Activated CD8-positive, alpha-beta memory T cell treated with anti-CD3 and anti-CD28 coated beads, Interleukin-2, amount 50 U/mL, for 48 hours (primary cell): ENCODE measurements around the gene TSHZ2.
"Not testable (repeated sequence)": the region's sequence is repeated elsewhere in the genome, so short reads cannot be mapped to it uniquely, and the experiment has no call there.

Experiments
- DNase-seq: peaks from one replicate; pipeline ENCODE4 v3.0.0-alpha.2; 2020

TSHZ2 gene

GRCh38 chr20:52963131-52963530 is 9.0 kb upstream of the TSHZ2 start:
- DNase-seq: no peak

- DNase-seq: no peak
Measured at GRCh38 chr20:52964131-52964530, 8.0 kb upstream of the TSHZ2 start.

- DNase-seq: no peak
Measured at GRCh38 chr20:52965380-52965779, 6.8 kb upstream of the TSHZ2 start.

GRCh38 chr20:52965819-52966218 is 6.3 kb upstream of the TSHZ2 start:
- no peak for DNase-seq

GRCh38 chr20:52966543-52966942 is 5.6 kb upstream of the TSHZ2 start:
- DNase-seq: not testable (repeated sequence)

- no peak for DNase-seq
Measured at GRCh38 chr20:52971498-52972189, 514 bp upstream of the TSHZ2 start.

GRCh38 chr20:52972965-52973819 is 1.0 kb downstream of the TSHZ2 start:
- DNase-seq: peak; percentile 65

- DNase-seq: no peak
Measured at GRCh38 chr20:52974179-52974594, 2.0 kb downstream of the TSHZ2 start.

GRCh38 chr20:52975029-52975732 is 3.0 kb downstream of the TSHZ2 start:
- DNase-seq: no peak

GRCh38 chr20:52975803-52976531 is 3.8 kb downstream of the TSHZ2 start:
- no peak for DNase-seq

- DNase-seq: no peak
Measured at GRCh38 chr20:52978851-52979250, 6.7 kb downstream of the TSHZ2 start.

- no peak for DNase-seq
Measured at GRCh38 chr20:52981051-52981450, 8.9 kb downstream of the TSHZ2 start.

GRCh38 chr20:52983726-52984450 is 11.7 kb downstream of the TSHZ2 start:
- no peak for DNase-seq

- no peak for DNase-seq
Measured at GRCh38 chr20:52984451-52984810, 12.3 kb downstream of the TSHZ2 start.

GRCh38 chr20:52985687-52986086 is 13.5 kb downstream of the TSHZ2 start:
- DNase-seq: no peak

GRCh38 chr20:52987295-52987694 is 15.1 kb downstream of the TSHZ2 start:
- DNase-seq: no peak

GRCh38 chr20:52991830-52992229 is 19.7 kb downstream of the TSHZ2 start:
- no peak for DNase-seq

- DNase-seq: no peak
Measured at GRCh38 chr20:52992632-52993031, 20.5 kb downstream of the TSHZ2 start.

GRCh38 chr20:52993076-52993475 is 20.9 kb downstream of the TSHZ2 start:
- DNase-seq: no peak

- DNase-seq: no peak
Measured at GRCh38 chr20:52994184-52994970, 22.2 kb downstream of the TSHZ2 start.

GRCh38 chr20:52996130-52996529 is 24.0 kb downstream of the TSHZ2 start:
- no peak for DNase-seq
